Neural cell (in vitro differentiated cells): ENCODE data around the gene BNIP2. TPM values are rescaled to one million over a fixed set of nuclear protein-coding genes. Genes with fewer than 3 reads are reported as not detected.

Source experiments
- H2AFZ ChIP-seq: fragments of 200-600, 300-800 bp; sonication (generic), shearing (Covaris generic); 2 replicates; pipeline ENCODE4 v1.6.0; 2014; ENCODE audit warnings: low read depth, mild to moderate bottlenecking, antibody characterized with exemption, low read length, moderate library complexity
- H3F3A ChIP-seq: fragments of 200-600 bp; shearing (Covaris generic); 2 replicates; pipeline ENCODE4 v1.6.1; 2016; ENCODE audit warnings: mild to moderate bottlenecking, moderate library complexity, mixed read lengths, antibody characterized with exemption, low read length; ENCODE audit not compliant: insufficient read depth, poor library complexity, severe bottlenecking
- H3K27ac ChIP-seq: fragments of 200-600, 300-800 bp; sonication (generic), shearing (Covaris generic); 2 replicates; pipeline ENCODE4 v1.5.1; 2014; ENCODE audit warnings: mild to moderate bottlenecking, low read length, moderate library complexity
- H3K27me3 ChIP-seq: fragments of 300-800, 200-600 bp; sonication (generic), shearing (Covaris generic); 2 replicates; pipeline ENCODE4 v1.6.0; 2014; ENCODE audit warnings: mild to moderate bottlenecking, low read depth, low read length, moderate library complexity; ENCODE audit not compliant: insufficient read depth
- H3K36me3 ChIP-seq: fragments of 300-800, 200-600 bp; sonication (generic), shearing (Covaris generic); 2 replicates; pipeline ENCODE4 v1.5.1; 2014; ENCODE audit warnings: mild to moderate bottlenecking, antibody characterized with exemption, low read length, moderate library complexity; ENCODE audit not compliant: insufficient read depth
- H3K4me2 ChIP-seq: fragments of 300-800, 200-600 bp; sonication (generic), shearing (Covaris generic); 2 replicates; pipeline ENCODE4 v1.6.0; 2014; ENCODE audit warnings: mild to moderate bottlenecking, low read length
- H3K4me3 ChIP-seq: fragments of 300-800, 200-600 bp; sonication (generic), shearing (Covaris generic); 2 replicates; pipeline ENCODE4 v1.5.1; 2014; ENCODE audit warnings: mild to moderate bottlenecking, low read length, moderate library complexity
- H3K79me2 ChIP-seq: fragments of 200-600 bp; shearing (Covaris generic); replicated peaks from 2 replicates; pipeline ENCODE4 v1.6.0; 2014; ENCODE audit warnings: mild to moderate bottlenecking, low read length, moderate library complexity; ENCODE audit not compliant: insufficient read depth
- H3K9ac ChIP-seq: fragments of 300-800, 200-600 bp; sonication (generic), shearing (Covaris generic); 2 replicates; pipeline ENCODE4 v1.6.1; 2016; ENCODE audit warnings: mild to moderate bottlenecking, low read length, mixed read lengths
- H3K9me2 ChIP-seq: fragments of 200-600 bp; shearing (Covaris generic); 2 replicates; pipeline ENCODE4 v1.6.1; 2016; ENCODE audit warnings: mild to moderate bottlenecking, low read length, mixed read lengths; ENCODE audit not compliant: insufficient read depth
- H3K9me3 ChIP-seq: fragments of 200-600, 300-800 bp; sonication (generic), shearing (Covaris generic); 2 replicates; pipeline ENCODE4 v1.6.1; 2016; ENCODE audit warnings: mild to moderate bottlenecking, mixed run types, low read length, moderate library complexity, mixed read lengths
- H4K20me1 ChIP-seq: fragments of 200-600 bp; shearing (Covaris generic); 2 replicates; pipeline ENCODE4 v1.6.1; 2016; ENCODE audit warnings: mild to moderate bottlenecking, mixed run types; ENCODE audit not compliant: insufficient read depth
- CTCF ChIP-seq: fragments of 450-650 bp; IDR thresholded peaks from 2 replicates; pipeline ENCODE4 v1.5.1; 2014; ENCODE audit warnings: antibody characterized with exemption, mild to moderate bottlenecking, moderate library complexity; ENCODE audit not compliant: poor library complexity, severe bottlenecking
- EP300 ChIP-seq: fragments of 450-650 bp; conservative IDR thresholded peaks from 2 replicates; pipeline ENCODE4 v1.6.1; 2014; ENCODE audit warnings: antibody characterized with exemption, mild to moderate bottlenecking, moderate library complexity; ENCODE audit not compliant: poor library complexity, severe bottlenecking
- EZH2 ChIP-seq: fragments of 200-600, 300-800 bp; shearing (Covaris generic), sonication (generic); IDR thresholded peaks from 2 replicates; pipeline ENCODE4 v1.6.1; 2014; ENCODE audit warnings: antibody characterized with exemption, low read length, borderline replicate concordance, mild to moderate bottlenecking; ENCODE audit not compliant: insufficient read depth, poor library complexity, severe bottlenecking
- MXI1 ChIP-seq: fragments of 450-650 bp; conservative IDR thresholded peaks from 2 replicates; pipeline ENCODE4 v1.6.1; 2014; ENCODE audit warnings: antibody characterized with exemption, mild to moderate bottlenecking; ENCODE audit not compliant: poor library complexity, severe bottlenecking
- POLR2AphosphoS5 ChIP-seq: IDR thresholded peaks from 2 replicates; pipeline ENCODE4 v1.6.1; 2012
- RAD21 ChIP-seq: fragments of 450-650 bp; conservative IDR thresholded peaks from 2 replicates; pipeline ENCODE4 v1.6.1; 2014; ENCODE audit warnings: antibody characterized with exemption, mild to moderate bottlenecking, moderate library complexity
- REST ChIP-seq: IDR thresholded peaks from 2 replicates; pipeline ENCODE4 v1.6.1; 2012; ENCODE audit warnings: borderline replicate concordance
- SMC3 ChIP-seq: fragments of 450-650 bp; conservative IDR thresholded peaks from 2 replicates; pipeline ENCODE4 v1.6.1; 2014; ENCODE audit warnings: antibody characterized with exemption, mild to moderate bottlenecking, moderate library complexity; ENCODE audit not compliant: poor library complexity
- TAF1 ChIP-seq: IDR thresholded peaks from 2 replicates; pipeline ENCODE4 v1.6.1; 2012; ENCODE audit warnings: low read depth
- polyA plus RNA-seq: library from polyadenylated mRNA; depleted of rRNA; stranded (reverse); fragments of >200 nt; gene quantifications from 2 replicates; pipeline ENCODE4 v1.2.3, GENCODE V29; 2014

The BNIP2 gene
- polyA plus RNA-seq, 1 donor from 2014 or later, result 142 TPM

GRCh38 chr15:59674361-59674877 lies 14.7 kb downstream of the BNIP2 start:
- Histone ChIP-seq H3K4me2 (no peak overlapping the region), H3K36me3 (peaks cover 11% of the 10 kb centered on the region), H2AFZ (no peak overlapping the region), H3K27ac (no peak overlapping the region), H3K27me3 (no peaks in the 10 kb centered on the region), H3F3A (no peaks in the 10 kb centered on the region), H3K79me2 (no peaks in the 10 kb centered on the region), H4K20me1 (no peaks in the 10 kb centered on the region), H3K9ac (no peak overlapping the region), H3K9me2 (no peaks in the 10 kb centered on the region), H3K4me3 (no peak overlapping the region), H3K9me3 (no peaks in the 10 kb centered on the region)
- TF ChIP-seq RAD21 (no peak), CTCF (no peak), REST (no peak), SMC3 (no peak), EP300 (no peak), POLR2AphosphoS5 (no peak), MXI1 (no peak), EZH2 (no peak), TAF1 (no peak)

- peaks cover 11% of the 10 kb centered on the region for H3K36me3 ChIP-seq
- H3K4me3 ChIP-seq, result no peak overlapping the region
These were observed 20.6 kb downstream of the BNIP2 start for GRCh38 chr15:59668556-59668955.

More at GRCh38 chr15:59668556-59668955, 20.6 kb downstream of the BNIP2 start:
- Histone ChIP-seq H3K9me3 (no peaks in the 10 kb centered on the region), H3K27me3 (no peaks in the 10 kb centered on the region), H2AFZ (no peak overlapping the region), H3K4me2 (no peak overlapping the region), H3K27ac (no peak overlapping the region), H3K9ac (no peak overlapping the region), H4K20me1 (no peaks in the 10 kb centered on the region), H3K79me2 (no peaks in the 10 kb centered on the region), H3F3A (no peaks in the 10 kb centered on the region), H3K9me2 (no peaks in the 10 kb centered on the region)
- TF ChIP-seq SMC3 (no peak), POLR2AphosphoS5 (no peak), REST (no peak), RAD21 (no peak), EZH2 (no peak), MXI1 (no peak), CTCF (no peak), TAF1 (no peak)
